GM18907 (cell line): ENCODE results near the gene LEKR1.
"Not testable (repeated sequence)": the region's sequence is repeated elsewhere in the genome, so short reads cannot be mapped to it uniquely, and the experiment has no call there.

ENCODE experiments used
- ATAC-seq: cut with Tn5 transposase; IDR thresholded peaks from one replicate; pipeline ENCODE4 v1.9.1; 2021; ENCODE audit warnings: mild to moderate bottlenecking, moderate library complexity; ENCODE audit not compliant: unreplicated experiment

LEKR1 gene

GRCh38 chr3:156966349-156966748, 140.2 kb downstream of the LEKR1 start:
- ATAC-seq: not testable (repeated sequence)

- no peak for ATAC-seq
Observed at GRCh38 chr3:156973954-156974353, 147.8 kb downstream of the LEKR1 start.

- no peak for ATAC-seq
Observed at GRCh38 chr3:156974931-156975330, 148.8 kb downstream of the LEKR1 start.

- ATAC-seq: no peak
Observed at GRCh38 chr3:156975721-156976120, 149.6 kb downstream of the LEKR1 start.

GRCh38 chr3:156976933-156977332, 150.8 kb downstream of the LEKR1 start:
- no peak for ATAC-seq

GRCh38 chr3:156978481-156978961, 152.4 kb downstream of the LEKR1 start:
- ATAC-seq: peak; percentile 94

- ATAC-seq: no peak
Observed at GRCh38 chr3:156981005-156981404, 154.9 kb downstream of the LEKR1 start.

GRCh38 chr3:156983559-156983958, 157.4 kb downstream of the LEKR1 start:
- no peak for ATAC-seq

- no peak for ATAC-seq
Observed at GRCh38 chr3:156985711-156986110, 159.6 kb downstream of the LEKR1 start.

- ATAC-seq: no peak
Observed at GRCh38 chr3:156987946-156988345, 161.8 kb downstream of the LEKR1 start.

GRCh38 chr3:156997351-156997750, 171.2 kb downstream of the LEKR1 start:
- no peak for ATAC-seq

GRCh38 chr3:157001221-157001957, 175.2 kb downstream of the LEKR1 start:
- no peak for ATAC-seq

GRCh38 chr3:157021679-157022078, 195.5 kb downstream of the LEKR1 start:
- no peak for ATAC-seq

- no peak for ATAC-seq
Observed at GRCh38 chr3:157023226-157023625, 197.1 kb downstream of the LEKR1 start.

GRCh38 chr3:157026091-157026490, 199.9 kb downstream of the LEKR1 start:
- no peak for ATAC-seq

GRCh38 chr3:157027861-157028745, 201.9 kb downstream of the LEKR1 start:
- ATAC-seq: no peak

- ATAC-seq: no peak
Observed at GRCh38 chr3:157029365-157029790, 203.2 kb downstream of the LEKR1 start.

- no peak for ATAC-seq
Observed at GRCh38 chr3:157030712-157031111, 204.6 kb downstream of the LEKR1 start.

- ATAC-seq: no peak
Observed at GRCh38 chr3:157033001-157033400, 206.8 kb downstream of the LEKR1 start.

GRCh38 chr3:157040456-157040855, 214.3 kb downstream of the LEKR1 start:
- no peak for ATAC-seq

GRCh38 chr3:157042226-157042625, 216.1 kb downstream of the LEKR1 start:
- ATAC-seq: no peak

GRCh38 chr3:157043771-157044170, 217.6 kb downstream of the LEKR1 start:
- ATAC-seq: no peak
